DLD1 (cell line): Measurements from ENCODE around the gene OAT.

Experiments used
- in situ Hi-C: cut with HindIII; loops from 2 replicates; pipeline ENCODE4 v1.10.0; 2017; ENCODE audit warnings: low sequenced_read_pairs

The OAT gene

DNA sequence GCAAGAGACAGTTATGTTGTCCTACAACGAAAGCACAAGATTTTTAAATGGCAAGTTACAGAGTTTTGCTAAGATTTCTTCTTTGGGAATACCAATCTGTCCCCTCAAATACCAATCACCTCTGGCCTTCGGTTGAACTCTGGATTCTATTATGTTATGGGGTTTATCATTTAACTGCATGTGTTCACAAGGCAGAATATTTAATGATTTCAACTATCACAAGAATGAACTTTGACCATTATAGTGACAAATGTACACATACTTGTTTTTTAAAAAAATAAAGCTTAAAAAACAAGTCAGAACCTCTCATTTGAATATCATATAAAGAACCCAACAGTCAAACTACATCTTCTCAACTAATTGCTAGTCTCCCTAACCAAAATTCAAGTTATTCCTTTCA is 11.3 kb downstream of the OAT start:
- in situ Hi-C loops: no loop called here

- in situ Hi-C loops: no loop called here
Observed at GRCh38 chr10:124403548-124403947, 15.2 kb downstream of the OAT start.

DNA sequence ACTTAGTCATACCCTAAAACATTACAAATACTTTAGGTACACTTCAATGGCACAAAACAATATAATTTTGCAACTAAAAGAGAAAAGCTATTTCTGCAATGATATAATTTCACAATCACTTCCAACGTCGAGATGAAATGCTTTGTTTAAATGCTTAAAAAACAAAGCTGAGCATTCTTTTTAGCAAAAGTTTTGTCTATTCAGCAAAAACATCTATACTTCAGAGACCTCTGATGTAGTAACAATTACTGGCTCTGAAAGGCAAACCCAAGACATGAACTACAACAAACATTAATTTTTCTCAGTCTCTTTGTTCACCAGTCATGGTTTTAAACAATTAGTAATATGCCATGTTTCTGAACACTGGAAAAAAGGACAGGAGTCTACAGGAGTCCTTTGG is 16.4 kb downstream of the OAT start:
- in situ Hi-C loops: no loop called here

DNA sequence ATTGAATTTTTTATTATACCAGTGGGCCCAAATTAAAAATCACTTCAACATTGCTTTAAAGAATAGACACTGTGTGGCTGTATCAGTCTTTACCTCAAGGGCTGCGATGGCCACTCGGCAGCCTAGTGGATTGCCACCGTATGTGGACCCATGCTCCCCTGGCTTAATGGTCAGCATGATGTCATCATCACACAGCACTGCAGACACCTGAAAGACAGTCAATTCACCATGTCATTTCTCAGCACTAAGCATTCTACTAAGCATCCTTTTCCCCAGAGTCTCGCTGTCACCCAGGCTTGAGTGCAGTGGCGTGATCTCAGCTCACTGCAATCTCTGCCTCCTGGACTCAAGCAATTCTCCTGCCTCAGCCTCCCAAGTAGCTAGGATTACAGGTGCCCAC is 17.1 kb downstream of the OAT start:
- in situ Hi-C loops: no loop called here

- in situ Hi-C loops: loop anchor here (10.0 kb wide), 1 partner anchor 410 kb away; no protein-coding TSS in a partner anchor
Observed at GRCh38 chr10:124394583-124394982, 24.1 kb downstream of the OAT start.

DNA sequence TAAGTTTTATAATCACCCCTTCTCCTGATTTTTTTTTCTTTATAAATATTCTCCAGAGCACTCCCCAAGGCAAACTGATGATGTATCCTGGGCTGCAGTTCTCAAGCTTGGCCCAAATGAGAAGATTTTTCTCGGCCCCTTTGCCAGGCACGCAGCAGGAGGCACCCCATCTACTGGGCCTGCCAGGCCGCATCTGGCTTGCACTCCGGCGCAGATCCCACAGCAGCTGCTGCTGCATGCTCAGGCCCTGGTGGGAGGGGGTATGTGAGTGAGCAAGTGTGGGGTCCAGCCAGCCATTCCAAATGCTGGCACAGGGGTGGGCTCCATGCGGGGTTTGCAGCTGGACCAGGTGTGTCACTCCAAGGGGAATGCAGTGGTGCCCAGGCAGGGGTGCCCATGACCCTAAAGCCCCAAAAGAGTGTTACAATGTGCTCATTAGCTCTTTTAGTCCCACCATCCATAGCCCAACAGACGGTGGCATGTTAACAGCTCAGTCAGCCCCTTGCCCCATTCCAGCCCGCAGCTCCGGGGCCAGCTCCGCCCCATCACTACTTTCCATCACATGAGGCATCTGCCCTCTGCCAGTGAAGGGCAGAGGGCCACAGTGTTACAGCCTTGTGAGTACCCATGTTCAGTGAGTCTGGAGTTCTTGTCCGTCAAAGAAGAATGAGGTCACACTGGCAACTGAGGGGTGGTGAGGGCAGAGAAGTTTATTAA is 25.9 kb downstream of the OAT start:
- in situ Hi-C loops: loop anchor here (10.0 kb wide), 1 partner anchor 408 kb away; no protein-coding TSS in a partner anchor

DNA sequence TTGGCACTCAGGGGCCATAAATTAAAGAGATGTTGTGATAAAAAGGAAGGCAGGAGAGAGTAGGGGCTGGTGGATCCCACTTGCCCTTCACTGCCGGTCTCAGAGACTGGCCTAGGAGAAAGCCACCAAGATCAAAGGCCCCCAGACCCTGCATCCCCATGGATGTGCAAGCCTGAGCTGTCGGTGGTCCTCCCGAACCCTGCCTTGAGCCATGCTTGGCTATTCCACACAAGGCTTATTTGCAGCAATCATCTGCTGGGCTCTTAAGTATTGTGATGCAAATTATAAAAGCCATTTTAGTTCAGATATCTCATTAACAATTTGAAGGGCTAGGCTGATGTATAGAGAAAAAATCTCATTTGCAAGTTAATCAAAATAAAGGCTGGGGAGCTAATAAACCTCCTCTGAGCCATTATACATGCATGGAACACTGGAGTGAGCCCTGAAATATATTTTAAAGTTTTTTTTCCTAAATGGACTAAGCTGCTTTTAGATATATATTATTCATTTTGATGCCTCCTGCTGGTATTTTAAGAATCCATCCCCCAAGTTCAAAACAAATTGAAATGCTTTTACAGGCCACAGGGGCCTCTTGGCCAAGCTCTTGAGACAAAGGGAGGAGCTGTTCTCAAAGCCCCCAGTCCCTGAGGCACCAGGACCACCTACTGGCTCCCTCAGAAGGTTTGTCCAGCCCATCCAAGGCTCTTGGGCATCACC is 28.1 kb downstream of the OAT start:
- in situ Hi-C loops: loop anchor here (10.0 kb wide), 1 partner anchor 406 kb away; no protein-coding TSS in a partner anchor

DNA sequence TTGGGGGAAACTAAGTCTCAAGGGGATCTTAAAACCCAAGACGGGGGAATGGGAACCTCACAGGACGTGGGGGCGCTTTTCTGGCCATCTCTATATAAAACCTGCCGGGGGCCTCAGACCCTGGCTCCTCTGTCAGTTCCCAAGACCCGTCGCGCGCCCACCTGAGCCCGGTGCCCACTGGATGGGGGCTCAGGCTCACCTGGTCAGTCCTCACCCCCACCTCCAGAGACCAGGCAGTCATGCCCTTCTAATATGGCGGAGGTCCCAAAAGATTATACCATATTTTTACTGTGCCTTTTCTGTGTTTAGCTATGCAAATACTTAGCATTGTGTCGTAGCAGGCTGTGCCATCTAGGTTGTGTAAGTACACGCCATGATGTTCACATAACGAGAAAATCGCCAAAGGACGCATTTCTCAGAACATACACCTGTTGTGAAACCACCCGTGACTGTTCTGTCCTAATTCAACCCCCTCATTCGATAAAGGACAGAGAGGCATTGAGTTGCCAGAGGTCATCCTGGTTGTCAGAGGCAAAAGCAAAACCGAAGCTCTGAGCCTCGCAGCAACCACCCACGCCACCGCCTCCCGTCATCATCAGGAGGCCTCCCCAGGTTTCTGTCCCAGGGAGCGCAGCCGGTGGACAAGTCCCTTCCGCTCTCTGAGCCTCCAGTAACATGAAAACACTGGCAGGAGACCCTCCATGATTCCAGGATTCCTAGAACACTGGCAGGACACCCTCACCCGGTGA is 28.9 kb downstream of the OAT start:
- in situ Hi-C loops: loop anchor here (10.0 kb wide), 1 partner anchor 405 kb away; no protein-coding TSS in a partner anchor

- in situ Hi-C loops: no loop called here
Observed at GRCh38 chr10:124388823-124389612, 29.7 kb downstream of the OAT start.

- in situ Hi-C loops: no loop called here
Observed at GRCh38 chr10:124388476-124388822, 30.3 kb downstream of the OAT start.

- in situ Hi-C loops: no loop called here
Observed at GRCh38 chr10:124387078-124387874, 31.4 kb downstream of the OAT start.

DNA sequence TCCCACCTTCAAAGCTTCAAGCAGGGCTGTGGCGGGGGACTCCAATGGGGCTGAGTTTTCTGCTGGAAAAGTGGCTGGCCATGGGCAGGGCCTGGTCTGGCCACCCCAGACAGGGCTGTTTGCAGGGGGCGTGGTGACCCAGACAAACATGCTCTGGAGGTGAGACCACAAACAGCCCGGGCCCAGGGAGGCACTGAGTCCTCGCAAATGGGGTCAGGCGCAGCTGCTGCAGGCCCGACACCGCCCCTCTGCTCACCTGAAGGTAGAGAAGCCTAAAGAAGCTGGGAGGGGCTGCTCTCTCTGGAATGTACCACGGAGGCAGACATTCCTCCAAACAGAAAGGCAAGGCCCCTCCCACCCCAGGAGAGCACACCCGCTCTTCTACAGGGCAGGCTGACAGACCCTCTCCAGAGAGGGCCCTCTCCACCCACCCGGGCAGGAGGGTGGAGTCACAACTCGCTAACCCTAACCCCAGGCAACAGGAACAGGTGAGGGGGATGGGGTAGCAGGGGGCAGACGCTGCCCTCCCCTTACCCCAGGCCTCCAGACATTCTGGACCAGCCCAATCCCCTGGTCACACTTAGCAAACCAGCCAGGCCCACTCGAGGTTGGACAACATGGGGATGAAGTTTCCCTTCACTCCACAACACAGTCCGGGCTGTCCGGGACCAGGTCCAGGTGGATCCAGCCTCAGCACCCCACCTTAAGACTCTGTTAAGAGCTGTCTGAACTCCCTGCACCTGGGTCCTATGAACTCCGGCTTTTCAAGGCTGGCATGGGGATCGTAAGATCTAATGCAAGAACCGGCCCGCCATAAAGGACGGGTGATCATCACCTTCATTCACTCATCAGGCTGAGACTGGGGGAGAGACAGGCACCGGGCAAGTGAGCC is 32.3 kb downstream of the OAT start:
- in situ Hi-C loops: no loop called here

DNA sequence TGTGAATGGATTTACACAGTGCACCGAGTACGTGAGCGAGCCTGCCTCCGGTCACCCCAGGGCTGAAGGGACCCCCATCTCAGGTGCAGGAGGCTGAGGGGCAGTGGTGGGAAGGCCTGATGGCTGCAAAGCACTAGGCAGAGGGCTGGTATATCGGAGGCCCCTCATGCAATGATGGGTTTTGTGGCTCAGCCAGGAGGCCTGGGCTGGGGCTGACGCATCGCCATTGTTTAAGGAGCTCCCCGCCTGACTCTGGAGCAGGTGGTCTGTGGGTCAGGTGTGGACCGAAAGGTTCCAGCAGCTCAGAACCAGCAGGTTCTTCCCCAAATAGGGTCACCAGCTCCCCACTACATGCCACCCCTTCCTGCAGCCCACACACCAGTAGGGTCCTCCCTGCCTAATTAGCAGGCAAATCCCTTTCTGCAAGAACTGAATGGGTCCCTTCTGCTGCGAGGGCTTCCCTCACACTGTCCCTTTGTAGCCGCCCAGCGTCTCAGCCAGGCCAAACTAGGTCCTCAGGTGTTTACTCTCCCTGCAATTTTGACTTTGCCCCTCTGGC is 33.0 kb downstream of the OAT start:
- in situ Hi-C loops: no loop called here

DNA sequence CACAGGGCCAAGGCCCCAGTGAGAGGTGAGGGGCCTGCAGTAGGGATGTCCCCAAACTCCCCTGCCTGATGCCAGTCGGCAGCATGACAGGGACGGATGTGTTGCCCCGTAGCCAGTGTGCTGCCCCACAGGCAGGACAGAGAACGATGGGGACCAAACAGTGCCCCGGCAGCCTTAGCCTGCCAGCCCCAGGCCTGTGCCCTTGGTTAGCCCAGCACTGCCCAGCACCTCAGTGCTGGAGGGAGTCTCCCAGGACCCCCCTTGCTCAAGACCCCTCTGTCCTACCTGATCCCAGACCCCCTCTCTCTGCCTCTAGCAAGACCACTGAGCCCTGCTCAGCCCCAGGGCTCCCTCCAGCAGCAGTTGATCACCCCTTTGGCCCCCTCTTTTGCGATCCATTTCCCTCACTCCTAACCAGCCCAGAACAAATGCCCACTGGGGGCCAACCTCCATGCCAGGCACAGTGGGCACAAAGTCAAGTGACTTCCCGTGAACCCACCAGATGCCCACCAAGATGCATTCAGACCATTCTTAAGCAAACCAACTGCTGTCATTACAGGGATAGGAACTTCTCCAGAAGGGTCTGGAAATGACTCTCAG is 34.0 kb downstream of the OAT start:
- in situ Hi-C loops: no loop called here

GRCh38 chr10:124384172-124384571 is 34.6 kb downstream of the OAT start:
- in situ Hi-C loops: no loop called here

GRCh38 chr10:124383496-124383895 is 35.2 kb downstream of the OAT start:
- in situ Hi-C loops: no loop called here

DNA sequence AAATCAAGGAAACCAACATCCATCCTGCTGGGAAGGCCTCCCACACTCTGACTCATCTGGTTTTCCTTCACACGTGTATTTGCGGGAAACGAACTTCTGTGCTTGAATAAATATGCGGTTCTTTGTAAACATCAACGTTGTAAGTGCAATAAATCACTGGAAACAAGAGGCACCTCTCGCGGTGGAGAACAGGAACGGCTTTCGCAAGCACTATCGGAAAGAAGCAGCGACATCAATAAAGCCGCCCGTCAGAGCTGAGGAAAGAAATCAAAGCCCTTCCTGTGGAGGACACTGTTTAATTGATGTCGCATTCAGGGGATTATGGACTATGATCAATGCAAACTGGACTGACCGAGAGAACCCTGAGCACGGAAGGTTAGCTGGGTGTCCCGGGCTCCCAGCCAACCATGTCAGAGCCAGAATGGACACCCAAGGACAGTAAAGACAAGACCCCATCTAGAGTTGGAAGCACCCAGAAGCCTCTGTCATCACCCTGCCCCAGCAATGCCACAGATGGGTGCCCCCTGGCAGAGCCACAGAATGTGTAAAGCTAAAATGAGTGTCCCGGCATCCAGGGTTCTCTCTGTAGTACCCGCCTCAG is 37.6 kb downstream of the OAT start:
- in situ Hi-C loops: no loop called here
